ENCODE measurements around the gene BAHD1. TPM values are rescaled to one million over a fixed set of nuclear protein-coding genes. Genes with fewer than 3 reads are reported as not detected.

Gene BAHD1
- total RNA-seq, 4 donors from 2014 or later = 12.3 to 25.5 (median 16.2) TPM

GRCh38 chr15:40439461-40439959, 1.2 kb upstream of the BAHD1 start:
- 11 to 20% methylated on average over 15 of the region's 15 CpGs for WGBS, 2 donors
- Histone ChIP-seq H3K36me3 (no peaks in the 10 kb centered on the region), H3K27ac (peak overlapping the region in 1 of 4 donors; percentile 88), H3K4me1 (peaks cover 0 to 68% (median 34%) of the 10 kb centered on the region in 4 donors), H3K27me3 (peaks cover 0 to 27% of the 10 kb centered on the region in 2 donors), H3K4me3 (peak overlapping the region; percentile 50 to 99 (median 96)), H3K9me3 (no peaks in the 10 kb centered on the region)
- no peak for DNase-seq (ENCODE audit: low spot score in 2 of 2)
- TF ChIP-seq EP300 (IDR thresholded peaks at IDR 0.05) (no peak), CTCF (IDR thresholded peaks at IDR 0.05) (no peak), POLR2A (IDR thresholded peaks at IDR 0.05) (no peak)

GRCh38 chr15:40439960-40440742, 602 bp upstream of the BAHD1 start:
- peak overlapping the region; percentile 50 to 99 (median 96) for H3K4me3 ChIP-seq
- no peak for DNase-seq (ENCODE audit: low spot score in 2 of 2)
- H3K36me3 ChIP-seq = no peaks in the 10 kb centered on the region
- H3K4me1 ChIP-seq = peaks cover 0 to 73% (median 37%) of the 10 kb centered on the region in 4 donors
- no peaks in the 10 kb centered on the region for H3K9me3 ChIP-seq
- H3K27me3 ChIP-seq = peaks cover 0 to 27% of the 10 kb centered on the region in 2 donors
- 0% methylated on average over 32 to 34 of the region's 35 CpGs for WGBS, 2 donors
- TF ChIP-seq EP300 (IDR thresholded peaks at IDR 0.05) (no peak), POLR2A (IDR thresholded peaks at IDR 0.05) (no peak), CTCF (IDR thresholded peaks at IDR 0.05) (peak in 1 of 5 experiments; percentile 5)
- peak overlapping the region in 1 of 4 donors; percentile 88 for H3K27ac ChIP-seq

GRCh38 chr15:40441565-40442531, 1.1 kb downstream of the BAHD1 start:
- Histone ChIP-seq H3K4me1 (peaks cover 0 to 69% (median 27%) of the 10 kb centered on the region in 4 donors), H3K4me3 (peak overlapping the region; percentile 78 to 99 (median 96)), H3K9me3 (no peaks in the 10 kb centered on the region), H3K27ac (peak overlapping the region in 3 of 4 donors; percentile 19 to 88 (median 80)), H3K27me3 (peaks cover 0 to 15% of the 10 kb centered on the region in 2 donors), H3K36me3 (no peaks in the 10 kb centered on the region)
- no peak for DNase-seq (ENCODE audit: low spot score in 2 of 2)
- TF ChIP-seq POLR2A (IDR thresholded peaks at IDR 0.05) (no peak), CTCF (IDR thresholded peaks at IDR 0.05) (peak in 2 of 5 experiments; percentile 4 to 22), EP300 (IDR thresholded peaks at IDR 0.05) (no peak)
- 1 to 3% methylated on average over 13 to 36 of the region's 119 CpGs for WGBS, 2 donors

- H3K9me3 ChIP-seq = no peaks in the 10 kb centered on the region
- 84 to 87% methylated on average over 4 of the region's 4 CpGs for WGBS, 2 donors
- no peak overlapping the region for H3K27ac ChIP-seq
- no peak for DNase-seq (ENCODE audit: low spot score in 2 of 2)
- TF ChIP-seq EP300 (IDR thresholded peaks at IDR 0.05) (no peak), CTCF (IDR thresholded peaks at IDR 0.05) (no peak), POLR2A (IDR thresholded peaks at IDR 0.05) (no peak)
- peaks cover 0 to 58% (median 23%) of the 10 kb centered on the region in 4 donors for H3K4me1 ChIP-seq
- no peak overlapping the region for H3K4me3 ChIP-seq
- H3K27me3 ChIP-seq = peaks cover 0 to under 1% of the 10 kb centered on the region in 2 donors
- H3K36me3 ChIP-seq = no peaks in the 10 kb centered on the region
Observed at GRCh38 chr15:40443255-40443654, 2.5 kb downstream of the BAHD1 start.
